Panc1 (cell line): ENCODE data around the gene BATF2. TPM values are rescaled to one million over a fixed set of nuclear protein-coding genes. Genes with fewer than 3 reads are reported as not detected.

Source experiments
- ATAC-seq: fragments of 200-7000 bp; cut with Tn5 transposase; 2 replicates; pipeline ENCODE4 v1.9.1; 2020; ENCODE audit warnings: mild to moderate bottlenecking, moderate library complexity
- BruUV-seq: library from RNA; stranded (reverse); fragments of 400-500 nt; replicated peaks from 2 replicates; lab custom pipeline; 2021; lab: Mats Ljungman, UMichigan
- CTCF ChIA-PET: fragments of 300-600 bp; sonication (Branson Sonifier 250); formaldehyde crosslinking; loops from one replicate; lab custom pipeline; 2022; ENCODE audit warnings: antibody characterized with exemption; lab: Charles Lee
- POLR2A ChIA-PET: fragments of 300-600 bp; sonication (Branson Sonifier 250); formaldehyde crosslinking; loops from one replicate; lab custom pipeline; 2022; ENCODE audit warnings: antibody characterized with exemption; lab: Charles Lee
- DNase-seq: peaks from one replicate; pipeline ENCODE4 v3.0.0-alpha.2; 2010; ENCODE audit warnings: low read depth, low spot score
- H3K27ac ChIP-seq: 2 replicates; pipeline ENCODE4 v1.5.1; 2011; ENCODE audit warnings: mild to moderate bottlenecking, low read length, inconsistent platforms
- H3K27me3 ChIP-seq: fragments of 200-500 bp; sonication (Bioruptor generic); 2 replicates; pipeline ENCODE4 v1.6.0; 2014; ENCODE audit warnings: low read length, inconsistent platforms; ENCODE audit not compliant: control insufficient read depth, insufficient read depth
- H3K36me3 ChIP-seq: fragments of 200-500 bp; sonication (Bioruptor generic); 2 replicates; pipeline ENCODE4 v1.5.1; 2014; ENCODE audit warnings: inconsistent platforms, mild to moderate bottlenecking, low read length, moderate library complexity; ENCODE audit not compliant: control insufficient read depth, insufficient read depth
- H3K4me1 ChIP-seq: 2 replicates; pipeline ENCODE4 v1.5.1; 2011; ENCODE audit warnings: inconsistent platforms, mild to moderate bottlenecking, low read length, moderate library complexity; ENCODE audit not compliant: control insufficient read depth, insufficient read depth
- H3K4me3 ChIP-seq, 2 experiments: 2 replicates each; pipeline ENCODE4 v1.5.1; 2011 to 2012; ENCODE audit warnings: low read depth in 2 of 2, low read length in 2 of 2, mild to moderate bottlenecking in 2 of 2, inconsistent platforms in 1 of 2, moderate library complexity in 1 of 2
- H3K9me3 ChIP-seq: fragments of 200-500 bp; sonication (Bioruptor generic); 2 replicates; pipeline ENCODE4 v1.5.1; 2014; ENCODE audit warnings: low read depth, mild to moderate bottlenecking, inconsistent platforms, low read length, moderate library complexity; ENCODE audit not compliant: control insufficient read depth, insufficient read depth
- CTCF ChIP-seq: fragments of 450-650 bp; IDR thresholded peaks from 2 replicates; pipeline ENCODE4 v1.5.1; 2017; ENCODE audit warnings: mild to moderate bottlenecking
- POLR2AphosphoS5 ChIP-seq: IDR thresholded peaks from 2 replicates; pipeline ENCODE4 v1.6.1; 2012; ENCODE audit warnings: mild to moderate bottlenecking, low read depth, low read length, moderate library complexity
- REST ChIP-seq, 2 experiments: IDR thresholded peaks; 2 replicates each; pipeline ENCODE4 v1.6.1; 2011 to 2012; ENCODE audit warnings: low read depth in 2 of 2, control low read depth in 1 of 2, low read length in 1 of 2, mild to moderate bottlenecking in 1 of 2, moderate library complexity in 1 of 2; ENCODE audit not compliant: insufficient read depth in 1 of 2
- SIN3A ChIP-seq: IDR thresholded peaks from 2 replicates; pipeline ENCODE4 v1.6.1; 2012; ENCODE audit warnings: low read depth, mild to moderate bottlenecking, low read length, moderate library complexity, borderline replicate concordance; ENCODE audit not compliant: insufficient read depth
- TCF7L2 ChIP-seq: IDR thresholded peaks from 2 replicates; pipeline ENCODE4 v1.6.1; 2011; ENCODE audit warnings: mild to moderate bottlenecking, low read depth, low read length, inconsistent platforms
- in situ Hi-C: cut with HindIII; loops from 2 replicates; pipeline ENCODE4 v1.10.0; 2016; ENCODE audit warnings: low sequenced_read_pairs, low pct_unique_long_range_greater_than_20kb
- intact Hi-C: fragments of 100-400 bp; cut with micrococcal nuclease; formaldehyde crosslinking; loops from one replicate; pipeline ENCODE4 v1.10.0; 2022; ENCODE audit not compliant: unreplicated experiment
- total RNA-seq: library from RNA; stranded (reverse); gene quantifications from one replicate; pipeline ENCODE4 v1.2.1, GENCODE V29; 2021; ENCODE audit not compliant: unreplicated experiment

The BATF2 gene
- total RNA-seq, 1 experiment from 2014 or later, result 1.6 TPM

- POLR2A ChIA-PET, result no interaction called here
- ATAC-seq (no peak), DNase-seq (no peak)
- TF ChIP-seq POLR2AphosphoS5, result no peak
- TF ChIP-seq CTCF, result no peak
- no peak for TF ChIP-seq REST (IDR thresholded peaks at IDR 0.05; ENCODE audit: insufficient read depth in 1 of 2, low read depth in 2 of 2, low read length in 1 of 2)
- TF ChIP-seq TCF7L2, result no peak
- TF ChIP-seq SIN3A, result no peak
- Histone ChIP-seq H3K4me1 (no peaks in the 10 kb centered on the region; the same call in 1 of the 2 replicates), H3K4me3 (no peak overlapping the region), H3K36me3 (no peaks in the 10 kb centered on the region), H3K27ac (no peak overlapping the region), H3K27me3 (no peaks in the 10 kb centered on the region), H3K9me3 (no peaks in the 10 kb centered on the region)
- in situ Hi-C loops (no loop called here), intact Hi-C loops (no loop called here)
- BruUV-seq, result no TSS peak
- CTCF ChIA-PET, result no interaction called here
These were observed 35.4 kb upstream of the BATF2 start for GRCh38 chr11:65032216-65032615.

GRCh38 chr11:65027213-65028067 is 30.7 kb upstream of the BATF2 start, which contains the start of gene SNX15:
TSS of gene SNX15 (plus strand) at chr11:65027439. CDS start at chr11:65027538, 99 bp downstream.
- Histone ChIP-seq H3K4me1 (peaks cover 3% of the 10 kb centered on the region), H3K4me3 (peak within 1 kb of the TSS; percentile 56 to 60), H3K36me3 (no peaks in the 10 kb centered on the region), H3K27me3 (no peaks in the 10 kb centered on the region), H3K27ac (peak within 1 kb of the TSS; percentile 91), H3K9me3 (no peaks in the 10 kb centered on the region)
- POLR2A ChIA-PET, result interaction anchor here (0.5 kb wide), 1 partner anchor 26 kb away, joined by 5 read pairs; no protein-coding TSS in a partner anchor
- ATAC-seq, result peak; percentile 99
- BruUV-seq, result no TSS peak
- in situ Hi-C loops, result no loop called here
- TF ChIP-seq REST (IDR thresholded peaks at IDR 0.05; ENCODE audit: insufficient read depth in 1 of 2, low read depth in 2 of 2, low read length in 1 of 2) (0 out of 4 replicates have a peak, but pooled peaks of 1 of the 2 experiments have one; percentile 31), SIN3A (peak; percentile 79; the same call in 1 of the 2 replicates), CTCF (no peak), POLR2AphosphoS5 (peak; percentile 84), TCF7L2 (peak; percentile 90)
- intact Hi-C loops, result loop anchor here (10.0 kb wide), 1 partner anchor 183 kb away; the partner anchor contains the start of gene CDC42BPG
- CTCF ChIA-PET, result interaction anchor here (0.6 to 1.0 kb wide), 4 partner anchors 29 to 130 kb away, joined by 3 to 8 read pairs (median 4); no protein-coding TSS in a partner anchor
- DNase-seq, result peak; percentile 90
